Activated CD4-positive, alpha-beta T cell treated with anti-CD3 and anti-CD28 coated beads, Interleukin-2, amount 10 ng/mL, durations not matched to agents 24 days and 14 days (primary cell): ENCODE results near the gene CD276. TPM values are rescaled to one million over a fixed set of nuclear protein-coding genes. Genes with fewer than 3 reads are reported as not detected.

Experiments
- DNase-seq: peaks from one replicate; pipeline ENCODE4 v3.0.0; 2022
- H3K27ac Mint-ChIP-seq: one replicate; pipeline ENCODE4 v1.8.0; 2022; ENCODE audit warnings: mild to moderate bottlenecking, mixed read lengths
- H3K27me3 Mint-ChIP-seq: one replicate; pipeline ENCODE4 v1.8.0; 2022; ENCODE audit warnings: mixed read lengths
- H3K36me3 Mint-ChIP-seq: one replicate; pipeline ENCODE4 v1.8.0; 2022; ENCODE audit warnings: low read depth, mild to moderate bottlenecking, mixed read lengths
- H3K4me1 Mint-ChIP-seq: one replicate; pipeline ENCODE4 v1.8.0; 2021; ENCODE audit warnings: mixed read lengths
- H3K4me3 Mint-ChIP-seq: one replicate; pipeline ENCODE4 v1.8.0; 2022; ENCODE audit warnings: mild to moderate bottlenecking, moderate library complexity, mixed read lengths
- H3K9me3 Mint-ChIP-seq: one replicate; pipeline ENCODE4 v1.8.0; 2021; ENCODE audit warnings: mixed read lengths
- intact Hi-C: fragments of 100-400 bp; cut with micrococcal nuclease; formaldehyde crosslinking; loops from one replicate; pipeline ENCODE4 v1.15.1; 2023
- total RNA-seq: library from RNA; stranded (reverse); gene quantifications from 2 replicates; pipeline ENCODE4 v1.2.3, GENCODE V29; 2022

The CD276 gene
- total RNA-seq, 1 donor from 2014 or later = 20.3 TPM

- no peak overlapping the region for H3K4me3 Mint-ChIP-seq
- intact Hi-C loops = no loop called here
- H3K9me3 Mint-ChIP-seq = no peaks in the 10 kb centered on the region
- no peak for DNase-seq
- peaks cover 29% of the 10 kb centered on the region for H3K27me3 Mint-ChIP-seq
- H3K36me3 Mint-ChIP-seq = no peaks in the 10 kb centered on the region
- peak overlapping the region; percentile 62 for H3K27ac Mint-ChIP-seq
- H3K4me1 Mint-ChIP-seq = peaks cover 20% of the 10 kb centered on the region
Measured at GRCh38 chr15:73678498-73678897, 5.7 kb upstream of the CD276 start.

GRCh38 chr15:73679180-73679579, 5.0 kb upstream of the CD276 start:
- no peak overlapping the region for H3K4me3 Mint-ChIP-seq
- peaks cover 29% of the 10 kb centered on the region for H3K27me3 Mint-ChIP-seq
- H3K4me1 Mint-ChIP-seq = peaks cover 22% of the 10 kb centered on the region
- H3K27ac Mint-ChIP-seq = no peak overlapping the region
- H3K9me3 Mint-ChIP-seq = no peaks in the 10 kb centered on the region
- H3K36me3 Mint-ChIP-seq = no peaks in the 10 kb centered on the region
- DNase-seq = no peak
- intact Hi-C loops = no loop called here

- H3K4me3 Mint-ChIP-seq = no peak overlapping the region
Measured at GRCh38 chr15:73679964-73680363, 4.2 kb upstream of the CD276 start.

GRCh38 chr15:73680549-73680948, 3.6 kb upstream of the CD276 start:
- H3K4me1 Mint-ChIP-seq = peaks cover 24% of the 10 kb centered on the region
- H3K27ac Mint-ChIP-seq = no peak overlapping the region
- H3K36me3 Mint-ChIP-seq = no peaks in the 10 kb centered on the region
- DNase-seq = no peak
- intact Hi-C loops = loop anchor here (5.0 kb wide), 1 partner anchor 48 kb away; the partner anchor contains the start of gene NPTN
- H3K4me3 Mint-ChIP-seq = no peak overlapping the region
- peaks cover 35% of the 10 kb centered on the region for H3K27me3 Mint-ChIP-seq
- H3K9me3 Mint-ChIP-seq = no peaks in the 10 kb centered on the region

More at GRCh38 chr15:73679964-73680363, 4.2 kb upstream of the CD276 start:
- Mint-ChIP-seq H3K27me3 (peaks cover 30% of the 10 kb centered on the region), H3K9me3 (no peaks in the 10 kb centered on the region), H3K4me1 (peaks cover 21% of the 10 kb centered on the region), H3K27ac (no peak overlapping the region), H3K36me3 (no peaks in the 10 kb centered on the region)
- intact Hi-C loops = loop anchor here (5.0 kb wide), 1 partner anchor 48 kb away; the partner anchor contains the start of gene NPTN
- no peak for DNase-seq

- Mint-ChIP-seq H3K4me3 (no peak overlapping the region), H3K9me3 (no peaks in the 10 kb centered on the region), H3K27me3 (peaks cover 40% of the 10 kb centered on the region), H3K36me3 (no peaks in the 10 kb centered on the region), H3K27ac (no peak overlapping the region), H3K4me1 (peaks cover 28% of the 10 kb centered on the region)
- no peak for DNase-seq
- intact Hi-C loops = loop anchor here (5.0 kb wide), 1 partner anchor 49 kb away; the partner anchor contains the start of gene NPTN
Measured at GRCh38 chr15:73681063-73681462, 3.1 kb upstream of the CD276 start.

- intact Hi-C loops = loop anchor here (2.0 to 5.0 kb wide), 2 partner anchors 15 to 50 kb away; partner anchors contain the start of gene NPTN
- H3K9me3 Mint-ChIP-seq = no peaks in the 10 kb centered on the region
- DNase-seq = no peak
- H3K36me3 Mint-ChIP-seq = no peaks in the 10 kb centered on the region
- H3K27me3 Mint-ChIP-seq = peaks cover 50% of the 10 kb centered on the region
- no peak overlapping the region for H3K4me3 Mint-ChIP-seq
- no peak overlapping the region for H3K27ac Mint-ChIP-seq
- H3K4me1 Mint-ChIP-seq = peaks cover 28% of the 10 kb centered on the region
Measured at GRCh38 chr15:73681856-73682599, 2.2 kb upstream of the CD276 start.

- DNase-seq = no peak
- no peaks in the 10 kb centered on the region for H3K9me3 Mint-ChIP-seq
- peaks cover 52% of the 10 kb centered on the region for H3K27me3 Mint-ChIP-seq
- H3K4me1 Mint-ChIP-seq = peaks cover 28% of the 10 kb centered on the region
- H3K4me3 Mint-ChIP-seq = no peak overlapping the region
- intact Hi-C loops = loop anchor here (2.0 to 5.0 kb wide), 2 partner anchors 14 to 50 kb away; partner anchors contain the start of gene NPTN
- no peak overlapping the region for H3K27ac Mint-ChIP-seq
- no peaks in the 10 kb centered on the region for H3K36me3 Mint-ChIP-seq
Measured at GRCh38 chr15:73682600-73683090, 1.5 kb upstream of the CD276 start.

GRCh38 chr15:73683257-73683776, 866 bp upstream of the CD276 start:
- Mint-ChIP-seq H3K9me3 (no peaks in the 10 kb centered on the region), H3K4me3 (peak overlapping the region; percentile 84), H3K36me3 (no peaks in the 10 kb centered on the region), H3K4me1 (peaks cover 25% of the 10 kb centered on the region), H3K27ac (peak overlapping the region; percentile 82), H3K27me3 (peaks cover 55% of the 10 kb centered on the region)
- intact Hi-C loops = loop anchor here (2.0 to 5.0 kb wide), 2 partner anchors 13 to 51 kb away; partner anchors contain the start of gene NPTN
- no peak for DNase-seq

GRCh38 chr15:73684581-73685455, 635 bp downstream of the CD276 start:
- peak overlapping the region; percentile 16 for H3K27ac Mint-ChIP-seq
- H3K27me3 Mint-ChIP-seq = peaks cover 52% of the 10 kb centered on the region
- intact Hi-C loops = loop anchor here (5.0 kb wide), 1 partner anchor 53 kb away; the partner anchor contains the start of gene NPTN
- H3K36me3 Mint-ChIP-seq = no peaks in the 10 kb centered on the region
- no peak for DNase-seq
- no peaks in the 10 kb centered on the region for H3K9me3 Mint-ChIP-seq
- H3K4me1 Mint-ChIP-seq = peaks cover 24% of the 10 kb centered on the region
- H3K4me3 Mint-ChIP-seq = peak overlapping the region; percentile 77

- H3K27ac Mint-ChIP-seq = no peak overlapping the region
- DNase-seq = no peak
- H3K36me3 Mint-ChIP-seq = no peaks in the 10 kb centered on the region
- peaks cover 50% of the 10 kb centered on the region for H3K27me3 Mint-ChIP-seq
- H3K4me3 Mint-ChIP-seq = peak overlapping the region; percentile 77
- no peaks in the 10 kb centered on the region for H3K9me3 Mint-ChIP-seq
- H3K4me1 Mint-ChIP-seq = peaks cover 24% of the 10 kb centered on the region
- intact Hi-C loops = no loop called here
Measured at GRCh38 chr15:73685981-73686380, 1.8 kb downstream of the CD276 start.

- intact Hi-C loops = no loop called here
- no peak overlapping the region for H3K4me3 Mint-ChIP-seq
- H3K27me3 Mint-ChIP-seq = peaks cover 45% of the 10 kb centered on the region
- no peak overlapping the region for H3K27ac Mint-ChIP-seq
- no peaks in the 10 kb centered on the region for H3K36me3 Mint-ChIP-seq
- H3K9me3 Mint-ChIP-seq = no peaks in the 10 kb centered on the region
- peaks cover 21% of the 10 kb centered on the region for H3K4me1 Mint-ChIP-seq
- no peak for DNase-seq
Measured at GRCh38 chr15:73686781-73687256, 2.6 kb downstream of the CD276 start.

GRCh38 chr15:73687351-73687750, 3.2 kb downstream of the CD276 start:
- H3K9me3 Mint-ChIP-seq = no peaks in the 10 kb centered on the region
- no peak for DNase-seq
- intact Hi-C loops = no loop called here
- peaks cover 42% of the 10 kb centered on the region for H3K27me3 Mint-ChIP-seq
- no peak overlapping the region for H3K27ac Mint-ChIP-seq
- H3K36me3 Mint-ChIP-seq = no peaks in the 10 kb centered on the region
- peaks cover 20% of the 10 kb centered on the region for H3K4me1 Mint-ChIP-seq
- no peak overlapping the region for H3K4me3 Mint-ChIP-seq

- no peaks in the 10 kb centered on the region for H3K36me3 Mint-ChIP-seq
- H3K27me3 Mint-ChIP-seq = peaks cover 46% of the 10 kb centered on the region
- no peak overlapping the region for H3K4me3 Mint-ChIP-seq
- no peak overlapping the region for H3K27ac Mint-ChIP-seq
- H3K4me1 Mint-ChIP-seq = peaks cover 15% of the 10 kb centered on the region
- DNase-seq = no peak
- intact Hi-C loops = no loop called here
- no peaks in the 10 kb centered on the region for H3K9me3 Mint-ChIP-seq
Measured at GRCh38 chr15:73688455-73688854, 4.3 kb downstream of the CD276 start.
